GM23338 (cell line): ENCODE results near the gene RALGPS1. TPM values are rescaled to one million over a fixed set of nuclear protein-coding genes. Genes with fewer than 3 reads are reported as not detected.

Experiments used
- ATAC-seq: fragments of 200-7000 bp; cut with Tn5 transposase; 3 replicates; pipeline ENCODE4 v1.9.1; 2020
- DNase-seq: peaks from one replicate; pipeline ENCODE4 v3.0.0-alpha.2; 2015; ENCODE audit warnings: low spot score
- H2AFZ ChIP-seq: fragments of 200-600 bp; sonication (generic); 2 replicates; pipeline ENCODE4 v1.8.0; 2016; ENCODE audit warnings: antibody characterized with exemption, mild to moderate bottlenecking, moderate library complexity
- H3F3A ChIP-seq: fragments of 200-600 bp; sonication (generic); replicated peaks from 2 replicates; pipeline ENCODE4 v1.8.0; 2017; ENCODE audit warnings: antibody characterized with exemption, mixed run types, low read depth
- H3K27ac ChIP-seq: fragments of 200-600 bp; sonication (generic); 2 replicates; pipeline ENCODE4 v1.6.1; 2016; ENCODE audit warnings: low read depth
- H3K27me3 ChIP-seq: fragments of 200-600 bp; sonication (generic); 2 replicates; pipeline ENCODE4 v1.8.0; 2016; ENCODE audit warnings: mild to moderate bottlenecking, mixed run types, moderate library complexity; ENCODE audit not compliant: insufficient read depth
- H3K36me3 ChIP-seq: fragments of 200-600 bp; sonication (generic); 2 replicates; pipeline ENCODE4 v1.8.0; 2016; ENCODE audit warnings: mild to moderate bottlenecking; ENCODE audit not compliant: insufficient read depth
- H3K4me1 ChIP-seq: fragments of 200-600 bp; sonication (generic); 2 replicates; pipeline ENCODE4 v1.8.0; 2016; ENCODE audit warnings: mild to moderate bottlenecking, moderate library complexity; ENCODE audit not compliant: insufficient read depth
- H3K4me2 ChIP-seq: fragments of 200-600 bp; sonication (generic); 2 replicates; pipeline ENCODE4 v1.7.1; 2017; ENCODE audit warnings: mixed run types
- H3K4me3 ChIP-seq: fragments of 200-600 bp; sonication (generic); 2 replicates; pipeline ENCODE4 v1.6.1; 2016; ENCODE audit warnings: mixed run types
- H3K79me2 ChIP-seq: fragments of 200-600 bp; sonication (generic); replicated peaks from 2 replicates; pipeline ENCODE4 v1.8.0; 2017; ENCODE audit warnings: mild to moderate bottlenecking; ENCODE audit not compliant: insufficient read depth
- H3K9me2 ChIP-seq: fragments of 200-600 bp; sonication (generic); 2 replicates; pipeline ENCODE4 v1.8.0; 2017; ENCODE audit not compliant: insufficient read depth
- H4K20me1 ChIP-seq: fragments of 200-600 bp; sonication (generic); replicated peaks from 2 replicates; pipeline ENCODE4 v1.8.0; 2017; ENCODE audit warnings: mild to moderate bottlenecking; ENCODE audit not compliant: insufficient read depth
- H3K27ac Mint-ChIP-seq: 2 replicates; pipeline ENCODE4 v1.8.0; 2020; ENCODE audit warnings: inconsistent platforms, mild to moderate bottlenecking, moderate library complexity, mixed read lengths
- H3K27me3 Mint-ChIP-seq: 3 replicates; pipeline ENCODE4 v1.8.0; 2022; ENCODE audit warnings: low read depth, mild to moderate bottlenecking, moderate library complexity, mixed read lengths, inconsistent platforms; ENCODE audit not compliant: insufficient read depth, poor library complexity
- H3K36me3 Mint-ChIP-seq: 3 replicates; pipeline ENCODE4 v1.8.0; 2021; ENCODE audit warnings: low read depth, mild to moderate bottlenecking, inconsistent platforms, moderate library complexity, mixed read lengths
- H3K4me1 Mint-ChIP-seq: 3 replicates; pipeline ENCODE4 v1.8.0; 2020; ENCODE audit warnings: mild to moderate bottlenecking, inconsistent platforms, mixed read lengths
- H3K4me3 Mint-ChIP-seq: 3 replicates; pipeline ENCODE4 v1.8.0; 2021; ENCODE audit warnings: moderate library complexity, mild to moderate bottlenecking, inconsistent platforms, mixed read lengths
- H3K9me3 Mint-ChIP-seq: 3 replicates; pipeline ENCODE4 v1.8.0; 2020; ENCODE audit warnings: moderate library complexity, mild to moderate bottlenecking, inconsistent platforms, mixed read lengths
- CREB1 ChIP-seq: fragments of 250-450 bp; sonication (Bioruptor Pico); IDR thresholded peaks from 2 replicates; pipeline ENCODE4 v1.5.0; 2020; ENCODE audit warnings: low read depth, mild to moderate bottlenecking, moderate library complexity
- CTCF ChIP-seq, 2 experiments: fragments of 200-600 bp in 1 of 2; sonication (generic) in 1 of 2; conservative IDR thresholded peaks; 2 replicates each; pipeline versions ENCODE4 v1.5.1 to v1.6.1; 2016 to 2017; ENCODE audit warnings: antibody characterized with exemption in 2 of 2, low read depth in 2 of 2, mild to moderate bottlenecking in 2 of 2, moderate library complexity in 1 of 2
- ETS1 ChIP-seq: IDR thresholded peaks from 2 replicates; pipeline ENCODE4 v1.6.1; 2016; ENCODE audit warnings: antibody characterized with exemption
- EZH2 ChIP-seq: fragments of 200-600 bp; sonication (generic); IDR thresholded peaks from one replicate; pipeline ENCODE4 v1.8.0; 2017; ENCODE audit warnings: antibody characterized with exemption, mild to moderate bottlenecking, low read depth; ENCODE audit not compliant: unreplicated experiment
- EZH2phosphoT487 ChIP-seq: fragments of 200-600 bp; sonication (generic); IDR thresholded peaks from one replicate; pipeline ENCODE4 v1.8.1; 2018; ENCODE audit warnings: antibody characterized with exemption; ENCODE audit not compliant: unreplicated experiment
- JUNB ChIP-seq: IDR thresholded peaks from one replicate; pipeline ENCODE4 v1.6.1; 2016; ENCODE audit warnings: antibody characterized with exemption; ENCODE audit not compliant: unreplicated experiment
- POLR2AphosphoS5 ChIP-seq: IDR thresholded peaks from 2 replicates; pipeline ENCODE4 v1.6.1; 2016; ENCODE audit warnings: antibody characterized with exemption, low read depth
- REST ChIP-seq: IDR thresholded peaks from one replicate; pipeline ENCODE4 v1.6.1; 2018; ENCODE audit warnings: antibody characterized with exemption; ENCODE audit not compliant: unreplicated experiment
- STAT1 ChIP-seq: IDR thresholded peaks from one replicate; pipeline ENCODE4 v1.6.1; 2016; ENCODE audit warnings: antibody characterized with exemption; ENCODE audit not compliant: unreplicated experiment
- ZNF331 ChIP-seq: fragments of 250-450 bp; sonication (Bioruptor Pico); IDR thresholded peaks from 2 replicates; pipeline ENCODE4 v1.5.0; 2020; ENCODE audit warnings: low read depth, mild to moderate bottlenecking, moderate library complexity
- ZNF462 ChIP-seq: fragments of 250-450 bp; sonication (Bioruptor Pico); IDR thresholded peaks from 2 replicates; pipeline ENCODE4 v1.5.0; 2020; ENCODE audit warnings: mild to moderate bottlenecking, moderate library complexity
- polyA plus RNA-seq: library from polyadenylated mRNA; unstranded; fragments of >200 nt; fragmentation: Nextera tagmentation; extraction: Ambion mirVana; gene quantifications from 2 replicates; pipeline ENCODE4 v1.2.1, GENCODE V29; 2016
- total RNA-seq: library from RNA; depleted of rRNA; stranded (reverse); fragments of >200 nt; shearing (Covaris generic); gene quantifications from 2 replicates; pipeline ENCODE4 v1.2.3, GENCODE V29; 2014

Gene RALGPS1
- total and polyA plus RNA-seq, 2 experiments from 2014 or later, result 18.2 to 57.1 TPM

- TF ChIP-seq ZNF462 (CRISPR knock-in tag) (no peak), ZNF331 (CRISPR knock-in tag) (no peak), REST (no peak), JUNB (no peak)
Measured at GRCh38 chr9:126937444-126937843, 22.9 kb downstream of the RALGPS1 start (continued).

GRCh38 chr9:126938327-126938726 is 23.7 kb downstream of the RALGPS1 start:
- DNase-seq, result no peak
- no peak overlapping the region for H3K27ac ChIP-seq
- no peak overlapping the region for H3K4me3 Mint-ChIP-seq
- H3K27ac Mint-ChIP-seq, result no peak overlapping the region
- no peaks in the 10 kb centered on the region for H3K36me3 ChIP-seq
- peaks cover 14% of the 10 kb centered on the region for H3K4me1 Mint-ChIP-seq
- no peaks in the 10 kb centered on the region; the same call in 2 of the 3 replicates for H3K36me3 Mint-ChIP-seq
- H3K27me3 Mint-ChIP-seq, result peaks cover 5% of the 10 kb centered on the region
- H3K9me2 ChIP-seq, result 0 out of 2 replicates have a peak, but pooled peaks cover 6% of the 10 kb centered on the region
- H3K79me2 ChIP-seq, result no peaks in the 10 kb centered on the region; the same call in 1 of the 2 replicates
- H3K4me2 ChIP-seq, result peak overlapping the region; percentile 73
- 0 out of 2 replicates have a peak overlapping the region, but pooled peaks have one; percentile 28 for H3K4me3 ChIP-seq
- H3K4me1 ChIP-seq, result peaks cover 10% of the 10 kb centered on the region; the same call in 1 of the 2 replicates
- H3K9me3 Mint-ChIP-seq, result peaks cover 2% of the 10 kb centered on the region; the same call in 2 of the 3 replicates
- ATAC-seq, result no peak
- no peaks in the 10 kb centered on the region for H3F3A ChIP-seq
- no peak overlapping the region for H2AFZ ChIP-seq
- peaks cover 11% of the 10 kb centered on the region for H4K20me1 ChIP-seq
- no peaks in the 10 kb centered on the region for H3K27me3 ChIP-seq
- TF ChIP-seq POLR2AphosphoS5 (no peak), ETS1 (no peak), CREB1 (CRISPR knock-in tag) (no peak), STAT1 (no peak), EZH2phosphoT487 (no peak), CTCF (conservative IDR thresholded peaks at IDR 0.05; ENCODE audit: low read depth in 2 of 2) (no peak), JUNB (no peak), EZH2 (no peak)
